Lung (tissue), 12 donors: ENCODE results near the gene OR1S1. TPM values are rescaled to one million over a fixed set of nuclear protein-coding genes. Genes with fewer than 3 reads are reported as not detected.

Source experiments
- ATAC-seq: fragments of 200-7000 bp; cut with Tn5 transposase; one replicate; pipeline ENCODE4 v1.9.1; 2020; ENCODE audit warnings: moderate number of reproducible peaks; ENCODE audit not compliant: insufficient read depth, low FRiP score
- DNase-seq, 3 donors: peaks; one replicate each; pipeline ENCODE4 v3.0.0-alpha.2; 2013 to 2017
- H3K27ac ChIP-seq, 2 donors: one replicate each; pipeline ENCODE4 v1.5.1; 2013; ENCODE audit warnings: mild to moderate bottlenecking in 2 of 2, moderate library complexity in 2 of 2, control low read depth in 1 of 2, inconsistent platforms in 1 of 2, low read depth in 1 of 2, low read length in 1 of 2
- H3K27me3 ChIP-seq, 3 donors: one replicate each; pipeline ENCODE4 v1.5.1; 2013; ENCODE audit warnings: low read length in 2 of 3; ENCODE audit not compliant: control insufficient read depth in 3 of 3, insufficient read depth in 3 of 3
- H3K36me3 ChIP-seq, 4 donors: one replicate each; pipeline ENCODE4 v1.5.1; 2013; ENCODE audit warnings: low read length in 4 of 4, mild to moderate bottlenecking in 1 of 4, moderate library complexity in 1 of 4; ENCODE audit not compliant: control insufficient read depth in 4 of 4, insufficient read depth in 4 of 4
- H3K4me1 ChIP-seq, 5 donors: one replicate each; pipeline ENCODE4 v1.5.1; 2013; ENCODE audit warnings: low read length in 5 of 5, mild to moderate bottlenecking in 2 of 5, moderate library complexity in 1 of 5; ENCODE audit not compliant: control insufficient read depth in 5 of 5, insufficient read depth in 5 of 5
- H3K4me3 ChIP-seq: one replicate; pipeline ENCODE4 v1.5.1; 2013; ENCODE audit warnings: mild to moderate bottlenecking, control low read depth, moderate library complexity
- H3K9ac ChIP-seq, 2 donors: one replicate each; pipeline ENCODE4 v1.5.1; 2013; ENCODE audit warnings: low read length in 2 of 2, control low read depth in 1 of 2; ENCODE audit not compliant: insufficient read depth in 1 of 2
- H3K9me3 ChIP-seq, 4 donors: one replicate each; pipeline ENCODE4 v1.5.1; 2013; ENCODE audit warnings: low read length in 3 of 4, mild to moderate bottlenecking in 1 of 4, moderate library complexity in 1 of 4; ENCODE audit not compliant: control insufficient read depth in 4 of 4, insufficient read depth in 3 of 4
- CTCF ChIP-seq: IDR thresholded peaks from 2 replicates; pipeline ENCODE4 v1.5.1; 2012; ENCODE audit warnings: mild to moderate bottlenecking; ENCODE audit errors: control extremely low read depth, extremely low read depth
- WGBS, 2 donors: extraction: QIAGEN DNeasy Blood & Tissue Kit; methylation state at CpG; one replicate each; pipeline ENCODE4 v1.1.7; 2013; 5-methylcytosine and 5-hydroxymethylcytosine counted together
- polyA plus RNA-seq, 2 donors: library from polyadenylated mRNA; stranded (reverse); fragments of 200-250 nt; gene quantifications; one replicate each; pipeline ENCODE4 v1.2.1, GENCODE V29; 2013
- total RNA-seq, 2 donors: library from RNA; depleted of rRNA in 1 of 2; stranded (reverse); fragments of >200 nt in 1 of 2; gene quantifications; one replicate each; pipeline ENCODE4 v1.2.1, GENCODE V29; 2014 to 2021
- donor health status: control.
- donor health status: control.
- donor health status: Bipolar disorder and iron deficiency.
- donor health status: healthy.
- donor health status: DM: yes; HTN: yes; CAD: no.

Gene OR1S1
- total and polyA plus RNA-seq, 4 donors, result not detected

GRCh38 chr11:58227956-58228615 is 15.6 kb downstream of the OR1S1 start:
- Histone ChIP-seq H3K4me1 (no peaks in the 10 kb centered on the region), H3K36me3 (no peaks in the 10 kb centered on the region), H3K4me3 (no peak overlapping the region), H3K27ac (no peak overlapping the region), H3K27me3 (no peaks in the 10 kb centered on the region), H3K9me3 (peaks cover 0 to 8% (median 0%) of the 10 kb centered on the region in 4 donors), H3K9ac (no peak overlapping the region)
- TF ChIP-seq CTCF, result no peak
- WGBS, 2 donors, result 93 to 94% methylated on average over 32 of the region's 32 CpGs
- DNase-seq (no peak), ATAC-seq (no peak)

- Histone ChIP-seq H3K36me3 (no peaks in the 10 kb centered on the region), H3K4me3 (no peak overlapping the region), H3K9ac (no peak overlapping the region), H3K9me3 (peaks cover 0 to 3% (median 0%) of the 10 kb centered on the region in 4 donors), H3K27me3 (no peaks in the 10 kb centered on the region), H3K27ac (no peak overlapping the region), H3K4me1 (peaks cover 0 to 2% (median 0%) of the 10 kb centered on the region in 5 donors)
- DNase-seq, result no peak
- 97 to 99% methylated on average over 2 of the region's 2 CpGs for WGBS, 2 donors
- no peak for TF ChIP-seq CTCF
- no peak for ATAC-seq
Observed at GRCh38 chr11:58243954-58244353, 31.4 kb downstream of the OR1S1 start.

GRCh38 chr11:58254936-58255335 is 42.4 kb downstream of the OR1S1 start:
- Histone ChIP-seq H3K27ac (no peak overlapping the region), H3K9me3 (peaks cover 0 to 3% (median 2%) of the 10 kb centered on the region in 4 donors), H3K9ac (no peak overlapping the region), H3K4me1 (no peaks in the 10 kb centered on the region), H3K4me3 (no peak overlapping the region), H3K36me3 (no peaks in the 10 kb centered on the region), H3K27me3 (no peaks in the 10 kb centered on the region)
- 93 to 94% methylated on average over 1 of the region's 1 CpG for WGBS, 2 donors
- ATAC-seq (no peak), DNase-seq (no peak)
- TF ChIP-seq CTCF, result no peak

- H3K27me3 ChIP-seq, result no peaks in the 10 kb centered on the region
- no peak for DNase-seq
- no peak overlapping the region for H3K9ac ChIP-seq
- WGBS, 2 donors, result 80 to 83% methylated on average over 2 of the region's 2 CpGs
- TF ChIP-seq CTCF, result no peak
- H3K4me3 ChIP-seq, result no peak overlapping the region
- ATAC-seq, result no peak
- H3K36me3 ChIP-seq, result no peaks in the 10 kb centered on the region
- no peaks in the 10 kb centered on the region for H3K4me1 ChIP-seq
- no peak overlapping the region for H3K27ac ChIP-seq
- H3K9me3 ChIP-seq, result peaks cover 0 to 3% (median under 1%) of the 10 kb centered on the region in 4 donors
Observed at GRCh38 chr11:58259983-58260382, 47.5 kb downstream of the OR1S1 start.
